ENCODE measurements around the gene GORASP1. TPM values are rescaled to one million over a fixed set of nuclear protein-coding genes. Genes with fewer than 3 reads are reported as not detected.

Gene GORASP1
- total RNA-seq, 1 experiment from 2014 or later, result 39.4 TPM

- no peaks in the 10 kb centered on the region for H3K4me1 ChIP-seq (ENCODE audit: control insufficient read depth, insufficient read depth, low read length)
- ChIA-PET POLR2A (no interaction called here), CTCF (no interaction called here)
- intact Hi-C loops (cut with micrococcal nuclease; ENCODE audit: unreplicated experiment) (no loop called here), in situ Hi-C loops (cut with HindIII; ENCODE audit: low pct_unique_long_range_greater_than_20kb, low sequenced_read_pairs) (no loop called here)
- no peak overlapping the region for H3K27ac ChIP-seq (ENCODE audit: low read length)
- TF ChIP-seq REST (IDR thresholded peaks at IDR 0.05; ENCODE audit: insufficient read depth in 1 of 2, low read depth in 2 of 2, low read length in 1 of 2) (no peak), POLR2AphosphoS5 (IDR thresholded peaks at IDR 0.05; ENCODE audit: low read depth, low read length) (no peak), CTCF (IDR thresholded peaks at IDR 0.05) (no peak), TCF7L2 (IDR thresholded peaks at IDR 0.05; ENCODE audit: low read depth, low read length) (no peak), SIN3A (IDR thresholded peaks at IDR 0.05; ENCODE audit: borderline replicate concordance, insufficient read depth, low read depth, low read length) (no peak)
- BruUV-seq (replicated peaks), result no TSS peak
- no peaks in the 10 kb centered on the region for H3K27me3 ChIP-seq (ENCODE audit: control insufficient read depth, insufficient read depth, low read length)
- DNase-seq (ENCODE audit: low read depth, low spot score) (no peak), ATAC-seq (no peak)
- no peaks in the 10 kb centered on the region for H3K9me3 ChIP-seq (ENCODE audit: control insufficient read depth, insufficient read depth, low read depth, low read length)
- no peak overlapping the region for H3K4me3 ChIP-seq (ENCODE audit: low read depth in 2 of 2, low read length in 2 of 2)
- no peaks in the 10 kb centered on the region for H3K36me3 ChIP-seq (ENCODE audit: control insufficient read depth, insufficient read depth, low read length)
These were observed 30.1 kb upstream of the GORASP1 start for GRCh38 chr3:39137435-39137936.

GRCh38 chr3:39136533-39137434 lies 29.4 kb upstream of the GORASP1 start:
- Histone ChIP-seq H3K36me3 (ENCODE audit: control insufficient read depth, insufficient read depth, low read length) (no peaks in the 10 kb centered on the region), H3K4me1 (ENCODE audit: control insufficient read depth, insufficient read depth, low read length) (no peaks in the 10 kb centered on the region), H3K27me3 (ENCODE audit: control insufficient read depth, insufficient read depth, low read length) (no peaks in the 10 kb centered on the region), H3K27ac (ENCODE audit: low read length) (no peak overlapping the region), H3K9me3 (ENCODE audit: control insufficient read depth, insufficient read depth, low read depth, low read length) (no peaks in the 10 kb centered on the region), H3K4me3 (ENCODE audit: low read depth in 2 of 2, low read length in 2 of 2) (no peak overlapping the region)
- BruUV-seq (replicated peaks), result no TSS peak
- intact Hi-C loops (cut with micrococcal nuclease; ENCODE audit: unreplicated experiment) (no loop called here), in situ Hi-C loops (cut with HindIII; ENCODE audit: low pct_unique_long_range_greater_than_20kb, low sequenced_read_pairs) (no loop called here)
- ChIA-PET CTCF (no interaction called here), POLR2A (no interaction called here)
- no peak for TF ChIP-seq POLR2AphosphoS5 (IDR thresholded peaks at IDR 0.05; ENCODE audit: low read depth, low read length)
- TF ChIP-seq SIN3A (IDR thresholded peaks at IDR 0.05; ENCODE audit: borderline replicate concordance, insufficient read depth, low read depth, low read length), result no peak
- no peak for TF ChIP-seq CTCF (IDR thresholded peaks at IDR 0.05)
- no peak for TF ChIP-seq TCF7L2 (IDR thresholded peaks at IDR 0.05; ENCODE audit: low read depth, low read length)
- no peak for TF ChIP-seq REST (IDR thresholded peaks at IDR 0.05; ENCODE audit: insufficient read depth in 1 of 2, low read depth in 2 of 2, low read length in 1 of 2)
- no peak for ATAC-seq
- no peak for DNase-seq (ENCODE audit: low read depth, low spot score)
